ENCODE measurements around the gene HRK.
A peak's percentile ranks its signal among the peaks of the same experiment; 100 is the strongest.
"Not testable (repeated sequence)": the region's sequence is repeated elsewhere in the genome, so short reads cannot be mapped to it uniquely, and the experiment has no call there.

Gene HRK

DNA sequence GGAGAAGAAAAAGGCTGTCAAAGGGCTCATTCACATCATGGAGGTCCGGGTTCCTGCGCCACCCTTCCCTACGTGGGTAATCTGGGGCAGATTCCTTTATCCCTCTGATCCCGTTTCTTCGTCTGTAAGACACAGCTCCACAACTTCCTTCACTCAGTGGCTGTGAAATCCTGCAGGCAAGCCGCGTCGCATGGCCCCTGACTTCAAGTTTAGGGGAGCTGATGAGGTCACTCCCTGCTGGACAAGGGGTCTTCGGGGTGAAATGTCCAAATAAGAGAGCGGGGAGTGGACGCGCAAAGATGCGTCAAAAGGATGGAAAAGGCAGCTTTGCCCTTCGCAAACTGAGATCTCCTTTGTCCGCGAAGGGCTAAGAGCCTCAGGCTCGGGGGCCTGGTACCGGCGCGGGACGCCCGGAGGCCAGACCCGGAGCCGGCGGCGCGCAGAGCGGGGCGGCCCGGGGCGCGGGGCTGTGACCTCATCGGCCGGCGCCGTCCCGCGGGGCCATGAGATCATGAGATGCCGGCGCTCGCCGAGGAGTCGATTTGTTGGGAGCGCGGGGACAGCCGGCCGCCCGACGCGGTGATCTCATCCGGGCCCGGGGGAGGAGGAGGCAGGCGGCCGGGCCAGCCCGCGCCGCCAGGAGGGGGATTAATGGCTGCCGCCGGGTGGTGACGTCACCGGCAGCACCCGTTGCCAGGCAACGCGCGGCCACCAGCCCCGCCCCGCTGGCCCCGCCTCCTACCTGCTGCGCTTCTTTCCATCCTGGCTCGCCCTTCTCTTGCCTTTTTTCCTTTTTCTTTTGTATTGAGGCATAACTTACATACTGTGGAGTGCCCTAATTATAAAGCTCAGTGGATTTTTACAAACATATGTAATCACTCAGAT is 62.1 kb downstream of the HRK start:
- DNase-seq (ENCODE audit: low read depth in 2 of 2), result peak; percentile 81 to 85

DNA sequence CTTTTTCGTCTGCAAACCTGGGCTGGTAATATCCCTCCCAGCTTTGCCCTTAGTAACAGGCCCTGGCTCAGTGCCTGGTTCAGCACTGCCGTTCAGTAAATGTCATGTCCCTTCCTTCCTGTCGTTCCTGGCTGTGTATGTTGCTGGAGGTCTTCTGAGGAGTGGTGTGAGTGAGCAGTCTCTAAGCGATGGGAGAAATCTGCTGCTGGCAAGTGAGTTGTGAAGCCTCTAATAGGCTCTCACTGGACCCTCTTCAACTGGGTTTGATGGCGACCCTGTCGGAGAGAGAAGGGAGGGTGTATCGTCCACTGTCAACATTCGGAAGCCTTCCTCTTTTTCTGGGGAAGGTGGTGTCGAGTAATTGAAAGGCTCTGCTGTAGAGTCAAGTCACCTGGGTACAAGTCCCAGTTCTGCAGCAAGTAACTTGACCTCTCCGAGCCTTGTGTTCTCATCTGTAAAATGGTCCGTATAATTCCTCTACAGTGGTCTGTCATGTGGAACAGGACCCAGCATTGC is 62.8 kb downstream of the HRK start:
- no peak for DNase-seq (ENCODE audit: low read depth in 2 of 2)

DNA sequence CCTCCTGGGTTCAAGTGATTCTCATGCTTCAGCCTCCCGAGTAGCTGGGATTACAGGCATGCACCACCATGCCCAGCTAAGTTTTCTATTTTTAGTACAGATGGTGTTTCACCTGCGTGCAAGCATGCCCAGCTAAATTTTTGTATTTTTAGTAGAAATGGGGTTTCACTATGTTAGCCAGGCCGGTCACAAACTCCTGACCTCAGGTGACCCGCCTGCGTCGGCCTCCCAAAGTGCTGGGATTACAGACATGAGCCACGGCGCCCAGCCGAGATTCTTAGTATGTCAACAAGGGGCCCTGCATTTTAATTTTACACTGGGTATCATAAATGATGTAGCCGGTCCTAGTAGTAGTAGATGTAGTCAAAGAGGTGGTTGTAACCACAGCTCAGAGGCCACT is 66.5 kb downstream of the HRK start:
- DNase-seq (ENCODE audit: low read depth in 2 of 2), result not testable (repeated sequence)

DNA sequence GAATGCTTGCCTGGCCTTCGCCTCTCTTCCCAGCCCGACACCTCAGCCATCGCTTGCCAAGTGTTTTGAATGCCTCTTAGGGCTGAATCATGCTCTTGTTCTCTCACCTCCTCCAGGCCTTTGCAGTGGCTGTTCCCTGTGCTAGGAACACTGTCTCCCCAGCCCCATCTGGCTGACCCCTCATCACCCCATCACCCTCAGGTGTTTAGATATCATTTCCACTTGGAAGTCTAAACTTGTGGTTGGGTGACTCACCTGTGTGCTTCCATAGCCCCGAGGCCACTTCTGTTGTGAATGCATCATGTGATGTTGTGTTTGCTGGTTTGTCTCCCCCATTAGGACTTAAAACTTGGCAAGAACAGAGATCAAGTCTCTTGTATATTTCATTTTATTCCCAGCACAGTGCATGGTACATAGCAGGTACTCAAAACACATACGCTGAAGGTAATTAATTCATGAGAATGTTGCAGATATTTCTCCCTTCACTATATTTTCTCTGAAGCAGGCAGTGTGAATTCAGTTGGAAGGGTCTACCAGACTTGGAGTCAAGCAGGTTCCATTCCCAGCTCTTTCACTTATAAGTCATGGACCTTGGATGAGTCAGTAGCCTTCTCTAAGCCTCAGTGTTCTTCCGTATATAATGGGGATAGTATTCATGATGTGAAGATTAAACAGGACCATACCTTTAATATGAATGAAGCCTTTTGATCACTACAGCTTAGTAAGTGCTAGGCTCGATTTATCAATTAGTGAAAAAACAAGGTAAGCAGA is 67.8 kb downstream of the HRK start:
- no peak for DNase-seq (ENCODE audit: low read depth in 2 of 2)

DNA sequence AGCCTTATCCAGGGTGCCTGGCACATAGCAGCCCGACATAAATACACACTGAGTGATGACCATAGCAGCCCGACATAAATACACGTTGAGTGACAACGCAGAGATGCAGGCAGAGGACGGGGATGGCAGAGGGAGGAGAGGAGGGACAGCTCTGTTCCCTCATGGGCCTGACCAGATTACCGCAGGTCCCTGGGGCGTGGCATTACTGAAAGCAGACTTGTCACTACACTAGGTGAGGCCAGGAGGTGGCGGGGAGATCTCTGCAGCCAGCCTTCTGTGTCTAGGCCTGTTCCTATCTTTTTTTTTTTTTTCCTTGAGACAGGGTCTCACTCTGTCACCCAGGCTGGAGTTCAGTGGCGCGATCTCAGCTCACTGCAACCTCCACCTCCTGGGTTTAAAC is 69.0 kb downstream of the HRK start:
- DNase-seq (ENCODE audit: low read depth in 2 of 2), result no peak

DNA sequence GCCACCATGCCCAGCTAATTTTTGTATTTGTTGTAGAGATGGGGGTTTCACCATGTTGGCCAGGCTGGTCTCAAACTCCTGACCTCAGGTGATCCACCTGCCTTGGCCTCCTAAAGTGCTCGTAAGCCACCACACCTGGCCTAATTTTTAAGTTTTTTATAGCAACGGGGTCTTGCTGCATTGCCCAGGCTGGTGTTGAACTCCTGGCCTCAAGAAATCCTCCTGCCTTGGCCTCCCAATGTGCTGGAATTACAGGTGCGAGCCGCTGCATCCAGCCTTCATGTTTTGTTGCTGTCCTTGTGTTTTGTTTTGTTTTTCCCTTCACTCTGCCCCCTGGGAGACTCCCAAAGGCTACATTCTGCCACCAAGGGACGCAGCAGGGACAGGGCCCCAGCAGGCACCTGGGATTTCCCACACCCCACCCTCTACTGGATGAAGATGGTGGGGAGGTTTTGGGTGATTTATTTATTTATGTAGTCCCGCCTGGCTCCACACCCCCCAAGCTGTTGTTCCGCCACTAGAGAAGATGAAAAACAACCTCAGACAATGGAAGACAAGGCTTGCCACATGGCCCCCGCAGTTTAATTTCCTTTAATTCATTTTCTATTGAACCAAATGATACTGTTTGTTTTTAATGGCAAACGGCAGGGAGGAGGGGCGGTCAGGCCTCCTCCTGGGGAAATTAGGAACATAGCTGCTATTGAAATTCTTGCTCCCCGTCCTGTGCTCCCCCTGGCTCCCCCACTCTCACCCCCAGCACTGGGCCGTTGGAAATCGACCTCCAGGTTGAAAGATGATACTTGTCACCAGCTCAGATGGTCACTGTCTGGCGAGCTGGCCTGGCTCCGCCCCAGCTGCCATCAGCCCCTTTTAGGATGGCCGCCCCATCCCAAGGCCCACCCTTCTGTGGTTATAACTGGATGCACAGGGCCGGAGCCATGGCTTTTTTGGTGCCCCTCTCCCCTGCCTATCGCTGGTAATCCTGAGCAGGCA is 72.8 kb downstream of the HRK start:
- no peak for DNase-seq (ENCODE audit: low read depth in 2 of 2)

DNA sequence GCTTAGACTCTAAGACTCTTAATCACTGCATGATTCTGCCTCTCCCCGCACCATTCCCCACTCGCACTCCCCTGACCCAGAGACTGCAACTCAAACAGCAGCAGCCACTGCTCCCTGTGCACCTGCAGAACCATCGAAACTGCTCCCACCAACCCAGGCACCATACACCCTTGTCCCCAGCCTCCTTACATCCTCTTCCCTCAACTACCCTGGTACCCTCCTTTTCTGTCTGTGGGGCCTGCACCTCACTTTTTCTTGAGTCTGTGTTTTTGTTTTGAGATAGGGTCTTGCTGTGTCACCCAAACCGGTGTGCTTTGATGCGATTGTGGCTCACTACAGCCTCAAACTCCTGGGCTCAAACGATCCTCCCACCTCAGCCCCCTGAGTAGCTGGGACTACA is 73.7 kb downstream of the HRK start:
- DNase-seq (ENCODE audit: low read depth in 2 of 2), result no peak

DNA sequence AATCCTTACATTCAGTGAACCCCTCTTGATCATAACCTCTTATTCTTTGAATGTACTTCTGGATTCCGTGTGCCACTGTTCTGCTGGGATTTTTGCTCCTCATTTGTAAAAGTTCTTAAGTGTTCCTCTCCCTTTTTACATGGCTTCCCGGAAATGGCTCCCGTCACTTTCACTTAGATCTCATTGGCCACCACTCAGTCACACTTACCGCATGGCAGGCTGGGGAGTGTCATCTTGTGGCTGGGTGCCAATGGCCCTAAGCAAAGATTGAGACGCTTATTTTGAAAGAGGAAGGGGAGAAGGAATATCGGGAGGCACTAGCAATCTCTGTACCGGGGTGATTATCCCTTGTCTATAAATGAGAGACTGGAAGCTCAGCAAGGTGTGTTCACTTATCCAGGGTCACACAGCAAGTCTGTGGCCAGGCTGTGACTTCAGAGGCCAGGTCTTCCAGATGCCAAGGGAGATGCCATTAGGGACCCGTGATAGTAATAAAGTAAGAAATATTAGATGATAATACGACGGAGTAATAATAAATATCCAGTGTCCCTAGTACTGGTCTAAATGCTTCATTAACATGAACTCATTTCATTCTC is 74.3 kb downstream of the HRK start:
- no peak for DNase-seq (ENCODE audit: low read depth in 2 of 2)

Data from fibroblast of skin of left quadriceps (primary cell).